ENCODE data around the gene ZNF292.

DNA sequence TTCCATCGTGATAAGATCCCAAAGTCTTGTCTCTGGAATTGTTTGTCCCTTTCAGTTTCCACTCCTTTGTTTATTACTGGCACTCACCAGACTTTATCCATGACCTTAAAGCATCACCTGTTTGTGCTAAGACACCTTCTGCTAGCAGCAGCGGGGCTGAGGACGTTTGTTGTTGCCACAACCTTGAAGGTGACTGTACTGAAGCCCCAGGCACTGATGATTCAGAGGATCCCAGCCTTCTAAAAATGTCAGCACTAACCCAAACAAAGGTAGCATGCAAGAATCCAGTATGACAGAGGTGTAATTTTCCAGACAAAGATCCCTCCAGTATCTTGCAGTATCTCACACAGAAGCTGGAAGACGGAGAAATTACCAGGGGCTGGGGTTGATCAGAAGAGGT, 138.2 kb downstream of the ZNF292 start:
- TF ChIP-seq POLR2A (IDR thresholded peaks at IDR 0.05; ENCODE audit: low read length) (no peak), GATA1 (IDR thresholded peaks at IDR 0.05; ENCODE audit: low read depth, low read length) (no peak)

Data from erythroblast (primary cell).